A549 (cell line): Measurements from ENCODE around the gene NCOA7. TPM values are rescaled to one million over a fixed set of nuclear protein-coding genes. Genes with fewer than 3 reads are reported as not detected.

Experiments used
- ATAC-seq, 2 experiments: fragments of 200-7000 bp in 1 of 2; fragments of >200 bp in 1 of 2; cut with Nextera tagmentation in 1 of 2; cut with Tn5 transposase in 1 of 2; 3 replicates each; pipeline versions ENCODE4 v1.8.0 to v1.9.1; 2018 to 2020; ENCODE audit warnings: mild to moderate bottlenecking in 1 of 2, moderate library complexity in 1 of 2
- CTCF ChIA-PET: fragments of 300-600 bp; sonication (Branson Sonifier 250); formaldehyde crosslinking; extraction: SDS; loops from one replicate; lab custom pipeline; 2021; ENCODE audit warnings: antibody characterized with exemption, inconsistent platforms; lab: Yijun Ruan, JAX
- POLR2A ChIA-PET: fragments of 350-600 bp; formaldehyde crosslinking; extraction: SDS; loops from one replicate; lab custom pipeline; 2021; ENCODE audit warnings: antibody characterized with exemption, inconsistent platforms; lab: Yijun Ruan, JAX
- DNase-seq, 2 experiments: peaks; one replicate each; pipeline versions ENCODE4 v3.0.0 to v3.0.0-alpha.2; 2011 to 2016; ENCODE audit warnings: low read depth in 1 of 2, low spot score in 1 of 2
- FAIRE-seq: peaks from 2 replicates; lab custom pipeline; 2011; peaks lifted over from hg19 to GRCh38; lab: Jason Lieb, UNC
- H3K27ac ChIP-seq, 2 experiments: fragments of >200 bp; sonication (Bioruptor Twin); formaldehyde crosslinking; 3 replicates each; pipeline ENCODE4 v1.5.1; 2016 to 2017
- H3K4me1 ChIP-seq: fragments of >200 bp; sonication (Bioruptor Twin); formaldehyde crosslinking; 3 replicates; pipeline ENCODE4 v1.6.1; 2016
- H3K4me2 ChIP-seq: fragments of >200 bp; sonication (Bioruptor Twin); formaldehyde crosslinking; 3 replicates; pipeline ENCODE4 v1.6.1; 2016
- H3K4me3 ChIP-seq: fragments of >200 bp; sonication (Bioruptor Twin); formaldehyde crosslinking; 3 replicates; pipeline ENCODE4 v1.5.1; 2016
- H3K9me3 ChIP-seq: fragments of >200 bp; sonication (Bioruptor Twin); formaldehyde crosslinking; 3 replicates; pipeline ENCODE4 v1.6.1; 2016
- CEBPB ChIP-seq, 2 experiments: fragments of >200 bp in 1 of 2; sonication (Bioruptor Twin) in 1 of 2; formaldehyde crosslinking in 1 of 2; IDR thresholded peaks; 2 replicates each; pipeline ENCODE4 v1.6.1; 2012 to 2016
- EHMT2 ChIP-seq: fragments of 200-600 bp; sonication (generic); IDR thresholded peaks from 2 replicates; pipeline ENCODE4 v1.6.1; 2016; ENCODE audit warnings: antibody characterized with exemption, low read depth, mild to moderate bottlenecking, moderate library complexity
- HDAC2 ChIP-seq: fragments of 200-600 bp; sonication (generic); IDR thresholded peaks from 2 replicates; pipeline ENCODE4 v1.6.1; 2016
- HEYL ChIP-seq: fragments of 250-450 bp; sonication (Bioruptor Pico); IDR thresholded peaks from 2 replicates; pipeline ENCODE4 v1.8.0; 2021; ENCODE audit warnings: mild to moderate bottlenecking, moderate library complexity
- HOXA7 ChIP-seq: fragments of 250-450 bp; sonication (Bioruptor Pico); IDR thresholded peaks from 2 replicates; pipeline ENCODE4 v1.5.0; 2020; ENCODE audit warnings: mild to moderate bottlenecking, moderate library complexity
- HOXB13 ChIP-seq: fragments of 250-450 bp; sonication (Bioruptor Pico); IDR thresholded peaks from 2 replicates; pipeline ENCODE4 v1.5.0; 2020; ENCODE audit warnings: low read depth, mild to moderate bottlenecking, moderate library complexity
- HOXB5 ChIP-seq: fragments of 250-450 bp; sonication (Bioruptor Pico); IDR thresholded peaks from 2 replicates; pipeline ENCODE4 v1.5.0; 2020; ENCODE audit warnings: mild to moderate bottlenecking, moderate library complexity
- JUN ChIP-seq, 2 experiments: fragments of >200 bp; sonication (Bioruptor Twin); formaldehyde crosslinking; IDR thresholded peaks; 2 replicates in 1 of 2; 3 replicates in 1 of 2; pipeline ENCODE4 v1.6.1; 2016 to 2017
- MAFK ChIP-seq: fragments of 450-650 bp; IDR thresholded peaks from 2 replicates; pipeline ENCODE4 v1.6.1; 2014; ENCODE audit not compliant: partially characterized antibody
- MAZ ChIP-seq: fragments of 150-350 bp; IDR thresholded peaks from 2 replicates; pipeline ENCODE4 v1.6.1; 2014; ENCODE audit warnings: antibody characterized with exemption, low read depth, low read length, borderline replicate concordance
- MYC ChIP-seq: IDR thresholded peaks from 2 replicates; pipeline ENCODE4 v1.6.1; 2012; ENCODE audit warnings: mild to moderate bottlenecking, inconsistent platforms, low read length, improper control_type of control experiment, borderline replicate concordance
- NFE2L2 ChIP-seq: fragments of 150-350 bp; conservative IDR thresholded peaks from 2 replicates; pipeline ENCODE4 v1.6.1; 2014; ENCODE audit warnings: low read length
- RAD21 ChIP-seq, 2 experiments: fragments of >200 bp in 1 of 2; sonication (Bioruptor Twin) in 1 of 2; formaldehyde crosslinking in 1 of 2; IDR thresholded peaks in 1 of 2; conservative IDR thresholded peaks in 1 of 2; 2 replicates in 1 of 2; 3 replicates in 1 of 2; pipeline ENCODE4 v1.6.1; 2012 to 2018; ENCODE audit warnings: inconsistent platforms in 1 of 2
- RFX5 ChIP-seq: fragments of 450-650 bp; IDR thresholded peaks from 2 replicates; pipeline ENCODE4 v1.7.1; 2014; ENCODE audit warnings: antibody characterized with exemption, mild to moderate bottlenecking, moderate library complexity
- SMC3 ChIP-seq: fragments of >200 bp; sonication (Bioruptor Twin); formaldehyde crosslinking; IDR thresholded peaks from 3 replicates; pipeline ENCODE4 v1.6.1; 2018; ENCODE audit warnings: inconsistent platforms
- SREBF2 ChIP-seq: fragments of 450-650 bp; IDR thresholded peaks from 2 replicates; pipeline ENCODE4 v1.6.1; 2014; ENCODE audit warnings: mild to moderate bottlenecking, moderate library complexity
- TP53 ChIP-seq: fragments of 250-450 bp; sonication (Bioruptor Pico); IDR thresholded peaks from 2 replicates; pipeline ENCODE4 v1.5.0; 2021; ENCODE audit warnings: mild to moderate bottlenecking, moderate library complexity
- WGBS: methylation state at CpG from one replicate; pipeline ENCODE4 v1.1.6; 2017; ENCODE audit errors: missing lambda C conversion rate; 5-methylcytosine and 5-hydroxymethylcytosine counted together
- polyA plus RNA-seq, 4 experiments: library from polyadenylated mRNA; depleted of rRNA in 3 of 4; stranded (reverse); fragments of >200 nt; fragmentation: RNase III in 1 of 4; extraction: RNeasy Plus Mini Kit Qiagen cat#74134 plus additional on column Dnase treatment in 1 of 4; gene quantifications; 2 replicates in 3 of 4; 3 replicates in 1 of 4; pipeline ENCODE4 v1.2.3, GENCODE V29; 2011 to 2017
- TF ChIP-seq, protein P1 (sequence below): fragments of >200 bp; sonication (Bioruptor Twin); formaldehyde crosslinking; IDR thresholded peaks from 3 replicates; pipeline ENCODE4 v1.5.1; 2016
- TF ChIP-seq, protein P2 (sequence below): fragments of 250-450 bp; sonication (Bioruptor Pico); IDR thresholded peaks from 2 replicates; pipeline ENCODE4 v1.5.0; 2020; ENCODE audit warnings: low read depth, mild to moderate bottlenecking, moderate library complexity
- TF ChIP-seq, protein P3 (sequence below): fragments of 250-450 bp; sonication (Bioruptor Pico); IDR thresholded peaks from 2 replicates; pipeline ENCODE4 v1.5.0; 2021; ENCODE audit warnings: mild to moderate bottlenecking, moderate library complexity, borderline replicate concordance
- TF ChIP-seq, protein P4 (sequence below): IDR thresholded peaks from 2 replicates; pipeline ENCODE4 v1.6.1; 2012
- TF ChIP-seq, protein P5 (sequence below): fragments of >200 bp; sonication (Bioruptor Twin); formaldehyde crosslinking; IDR thresholded peaks from 3 replicates; pipeline ENCODE4 v1.6.1; 2016

The NCOA7 gene
- polyA plus RNA-seq, 2 of the 4 experiments (the other 2 are of a cell fraction) = 66.4 to 195 TPM

DNA sequence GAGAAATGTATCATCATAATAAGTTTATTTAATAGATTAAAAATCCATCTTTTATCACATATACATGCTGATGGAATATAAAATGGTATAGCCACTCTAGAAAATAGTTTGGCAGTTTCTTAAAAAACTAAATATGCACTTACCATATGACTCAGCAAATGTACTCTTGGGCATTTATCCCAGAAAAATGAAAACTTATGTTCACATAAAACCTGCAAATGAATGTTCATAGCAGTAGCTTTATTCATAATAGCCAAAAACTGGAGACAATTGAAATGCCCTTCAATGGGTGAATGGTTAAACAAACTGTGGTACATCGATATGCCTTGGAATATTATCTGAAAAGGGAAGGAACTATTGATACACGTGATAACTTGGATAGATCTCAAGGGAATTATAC lies 6.4 kb upstream of the NCOA7 start:
- Histone ChIP-seq H3K4me1 (peaks cover 34% of the 10 kb centered on the region), H3K9me3 (no peaks in the 10 kb centered on the region), H3K27ac (peak overlapping the region; percentile 43 to 62), H3K4me2 (peak overlapping the region; percentile 76), H3K4me3 (no peak overlapping the region)
- no peak for FAIRE-seq
- no peak for TF ChIP-seq HOXB13
- peak; percentile 76 for TF ChIP-seq MAFK
- TF ChIP-seq, protein P1, sequence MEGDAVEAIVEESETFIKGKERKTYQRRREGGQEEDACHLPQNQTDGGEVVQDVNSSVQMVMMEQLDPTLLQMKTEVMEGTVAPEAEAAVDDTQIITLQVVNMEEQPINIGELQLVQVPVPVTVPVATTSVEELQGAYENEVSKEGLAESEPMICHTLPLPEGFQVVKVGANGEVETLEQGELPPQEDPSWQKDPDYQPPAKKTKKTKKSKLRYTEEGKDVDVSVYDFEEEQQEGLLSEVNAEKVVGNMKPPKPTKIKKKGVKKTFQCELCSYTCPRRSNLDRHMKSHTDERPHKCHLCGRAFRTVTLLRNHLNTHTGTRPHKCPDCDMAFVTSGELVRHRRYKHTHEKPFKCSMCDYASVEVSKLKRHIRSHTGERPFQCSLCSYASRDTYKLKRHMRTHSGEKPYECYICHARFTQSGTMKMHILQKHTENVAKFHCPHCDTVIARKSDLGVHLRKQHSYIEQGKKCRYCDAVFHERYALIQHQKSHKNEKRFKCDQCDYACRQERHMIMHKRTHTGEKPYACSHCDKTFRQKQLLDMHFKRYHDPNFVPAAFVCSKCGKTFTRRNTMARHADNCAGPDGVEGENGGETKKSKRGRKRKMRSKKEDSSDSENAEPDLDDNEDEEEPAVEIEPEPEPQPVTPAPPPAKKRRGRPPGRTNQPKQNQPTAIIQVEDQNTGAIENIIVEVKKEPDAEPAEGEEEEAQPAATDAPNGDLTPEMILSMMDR = no peak
- TF ChIP-seq CEBPB (IDR thresholded peaks at IDR 0.05) = no peak
- TF ChIP-seq RFX5 = no peak
- TF ChIP-seq, protein P2, sequence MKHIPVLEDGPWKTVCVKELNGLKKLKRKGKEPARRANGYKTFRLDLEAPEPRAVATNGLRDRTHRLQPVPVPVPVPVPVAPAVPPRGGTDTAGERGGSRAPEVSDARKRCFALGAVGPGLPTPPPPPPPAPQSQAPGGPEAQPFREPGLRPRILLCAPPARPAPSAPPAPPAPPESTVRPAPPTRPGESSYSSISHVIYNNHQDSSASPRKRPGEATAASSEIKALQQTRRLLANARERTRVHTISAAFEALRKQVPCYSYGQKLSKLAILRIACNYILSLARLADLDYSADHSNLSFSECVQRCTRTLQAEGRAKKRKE = no peak
- 0 out of 2 replicates have a peak, but pooled peaks have one; percentile 26 for TF ChIP-seq NFE2L2
- no peak for TF ChIP-seq HOXB5 (CRISPR knock-in tag)
- DNase-seq = no peak
- POLR2A ChIA-PET = no interaction called here
- CTCF ChIA-PET = interaction anchor here (1.3 to 1.7 kb wide), 3 partner anchors 14 to 172 kb away, joined by 3 to 8 read pairs (median 5); partner anchors contain the start of gene HINT3
- 67% methylated on average over 2 of the region's 2 CpGs for WGBS
- ATAC-seq = no peak

DNA sequence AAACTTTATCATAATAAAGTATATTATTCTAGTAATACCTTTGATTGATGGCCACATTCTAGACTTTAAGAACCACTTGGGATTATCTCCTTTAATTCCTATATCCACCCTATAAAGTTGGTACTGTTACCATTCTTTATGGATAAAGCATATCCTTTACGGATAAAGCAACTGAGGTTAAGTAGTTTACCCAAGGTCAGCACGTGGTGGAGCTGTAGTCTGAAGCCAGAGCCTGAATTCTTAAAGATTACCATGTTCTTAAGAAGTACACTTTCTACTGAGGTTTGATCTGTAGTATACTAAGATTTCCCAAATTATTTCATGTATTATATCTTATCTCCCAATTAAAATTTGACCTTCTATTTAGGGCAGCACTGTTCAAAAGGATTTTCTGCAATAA lies 3.0 kb upstream of the NCOA7 start:
- WGBS = 32% methylated on average over 2 of the region's 2 CpGs
- no peaks in the 10 kb centered on the region for H3K9me3 ChIP-seq
- H3K4me3 ChIP-seq = no peak overlapping the region
- ChIA-PET POLR2A (no interaction called here), CTCF (interaction anchor here (0.6 to 2.6 kb wide), 6 partner anchors 70 to 1967 kb away, joined by 3 to 12 read pairs (median 6); partner anchors contain the start of gene HINT3)
- no peak overlapping the region for H3K27ac ChIP-seq
- FAIRE-seq (no peak), ATAC-seq (no peak), DNase-seq (peak in 1 of 2 experiments; percentile 25)
- peaks cover 45% of the 10 kb centered on the region for H3K4me1 ChIP-seq
- no peak overlapping the region for H3K4me2 ChIP-seq
- TF ChIP-seq RFX5 (no peak), RAD21 (conservative IDR thresholded peaks at IDR 0.05 in 1 of 2, IDR thresholded peaks at IDR 0.05 in 1 of 2) (peak; percentile 18 to 59; a peak in 3 of 5 replicates), SMC3 (0 out of 3 replicates have a peak, but pooled peaks have one; percentile 6), JUN (IDR thresholded peaks at IDR 0.05) (no peak), HOXB13 (no peak), MYC (no peak)
- TF ChIP-seq, protein P1 = peak; percentile 22; the same call in 1 of the 3 replicates
- TF ChIP-seq, all 56 proteins: peak for 3

DNA sequence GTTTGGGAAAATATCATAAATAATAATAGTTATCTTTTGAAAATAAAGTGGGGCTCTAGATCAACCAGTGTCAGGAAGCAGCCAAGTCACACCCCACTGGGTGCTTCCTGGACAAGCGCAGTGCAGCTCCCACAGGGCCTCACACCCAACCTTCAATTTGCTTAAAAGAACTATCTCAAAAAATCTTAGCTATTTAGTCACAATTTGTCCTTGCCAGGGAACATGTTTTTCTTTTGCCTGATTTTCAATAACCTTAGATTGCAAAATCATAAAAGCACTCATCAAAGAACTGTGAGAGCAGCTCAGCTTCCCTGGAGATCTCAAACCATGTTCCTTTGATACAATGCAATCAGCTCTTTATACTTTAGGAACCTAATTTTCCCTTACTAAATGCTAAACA lies 1.6 kb upstream of the NCOA7 start:
- H3K4me1 ChIP-seq = peaks cover 46% of the 10 kb centered on the region
- WGBS = 79% methylated on average over 1 of the region's 1 CpG
- no peak for DNase-seq
- no peak overlapping the region for H3K4me3 ChIP-seq
- peak overlapping the region; percentile 81 for H3K4me2 ChIP-seq
- H3K9me3 ChIP-seq = no peaks in the 10 kb centered on the region
- ChIA-PET CTCF (interaction anchor here (1.2 to 3.4 kb wide), 6 partner anchors 8 to 185 kb away, joined by 3 to 22 read pairs (median 14); partner anchors contain the start of gene HINT3), POLR2A (interaction anchor here (1.9 to 3.6 kb wide), 4 partner anchors 8 to 168 kb away, joined by 7 to 47 read pairs (median 12); partner anchors contain the start of gene HINT3)
- peak overlapping the region; percentile 91 to 97 for H3K27ac ChIP-seq
- no peak for ATAC-seq
- FAIRE-seq = no peak
- TF ChIP-seq, protein P3, sequence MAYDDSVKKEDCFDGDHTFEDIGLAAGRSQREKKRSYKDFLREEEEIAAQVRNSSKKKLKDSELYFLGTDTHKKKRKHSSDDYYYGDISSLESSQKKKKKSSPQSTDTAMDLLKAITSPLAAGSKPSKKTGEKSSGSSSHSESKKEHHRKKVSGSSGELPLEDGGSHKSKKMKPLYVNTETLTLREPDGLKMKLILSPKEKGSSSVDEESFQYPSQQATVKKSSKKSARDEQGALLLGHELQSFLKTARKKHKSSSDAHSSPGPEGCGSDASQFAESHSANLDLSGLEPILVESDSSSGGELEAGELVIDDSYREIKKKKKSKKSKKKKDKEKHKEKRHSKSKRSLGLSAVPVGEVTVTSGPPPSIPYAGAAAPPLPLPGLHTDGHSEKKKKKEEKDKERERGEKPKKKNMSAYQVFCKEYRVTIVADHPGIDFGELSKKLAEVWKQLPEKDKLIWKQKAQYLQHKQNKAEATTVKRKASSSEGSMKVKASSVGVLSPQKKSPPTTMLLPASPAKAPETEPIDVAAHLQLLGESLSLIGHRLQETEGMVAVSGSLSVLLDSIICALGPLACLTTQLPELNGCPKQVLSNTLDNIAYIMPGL (CRISPR knock-in tag) = no peak
- TF ChIP-seq MAZ (no peak), HDAC2 (no peak), HEYL (CRISPR knock-in tag) (no peak), TP53 (CRISPR knock-in tag) (no peak), HOXA7 (no peak), HOXB13 (no peak), JUN (IDR thresholded peaks at IDR 0.05) (no peak), EHMT2 (no peak), SREBF2 (no peak), HOXB5 (CRISPR knock-in tag) (no peak)
- TF ChIP-seq, protein P4, sequence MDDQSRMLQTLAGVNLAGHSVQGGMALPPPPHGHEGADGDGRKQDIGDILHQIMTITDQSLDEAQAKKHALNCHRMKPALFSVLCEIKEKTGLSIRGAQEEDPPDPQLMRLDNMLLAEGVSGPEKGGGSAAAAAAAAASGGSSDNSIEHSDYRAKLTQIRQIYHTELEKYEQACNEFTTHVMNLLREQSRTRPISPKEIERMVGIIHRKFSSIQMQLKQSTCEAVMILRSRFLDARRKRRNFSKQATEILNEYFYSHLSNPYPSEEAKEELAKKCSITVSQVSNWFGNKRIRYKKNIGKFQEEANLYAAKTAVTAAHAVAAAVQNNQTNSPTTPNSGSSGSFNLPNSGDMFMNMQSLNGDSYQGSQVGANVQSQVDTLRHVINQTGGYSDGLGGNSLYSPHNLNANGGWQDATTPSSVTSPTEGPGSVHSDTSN = no peak
- TF ChIP-seq, protein P5, sequence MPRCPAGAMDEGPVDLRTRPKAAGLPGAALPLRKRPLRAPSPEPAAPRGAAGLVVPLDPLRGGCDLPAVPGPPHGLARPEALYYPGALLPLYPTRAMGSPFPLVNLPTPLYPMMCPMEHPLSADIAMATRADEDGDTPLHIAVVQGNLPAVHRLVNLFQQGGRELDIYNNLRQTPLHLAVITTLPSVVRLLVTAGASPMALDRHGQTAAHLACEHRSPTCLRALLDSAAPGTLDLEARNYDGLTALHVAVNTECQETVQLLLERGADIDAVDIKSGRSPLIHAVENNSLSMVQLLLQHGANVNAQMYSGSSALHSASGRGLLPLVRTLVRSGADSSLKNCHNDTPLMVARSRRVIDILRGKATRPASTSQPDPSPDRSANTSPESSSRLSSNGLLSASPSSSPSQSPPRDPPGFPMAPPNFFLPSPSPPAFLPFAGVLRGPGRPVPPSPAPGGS = no peak
